Liver (tissue), 9 donors: ENCODE data around the gene CNPY4. TPM values are rescaled to one million over a fixed set of nuclear protein-coding genes. Genes with fewer than 3 reads are reported as not detected.

Experiments
- DNase-seq: peaks from one replicate; pipeline ENCODE4 v3.0.0-alpha.2; 2017; ENCODE audit warnings: low spot score
- H3K27ac ChIP-seq, 2 donors: one replicate each; pipeline ENCODE4 v1.7.0; 2013; ENCODE audit warnings: inconsistent platforms in 2 of 2, low read length in 2 of 2, control low read depth in 1 of 2, low read depth in 1 of 2, mild to moderate bottlenecking in 1 of 2
- H3K27me3 ChIP-seq, 4 donors: one replicate each; pipeline versions ENCODE4 v1.6.1 to v1.7.0; 2013; ENCODE audit warnings: low read length in 3 of 4, inconsistent platforms in 1 of 4, mild to moderate bottlenecking in 1 of 4, moderate library complexity in 1 of 4; ENCODE audit not compliant: control insufficient read depth in 4 of 4, insufficient read depth in 4 of 4
- H3K36me3 ChIP-seq, 4 donors: one replicate each; pipeline versions ENCODE4 v1.6.1 to v1.7.0; 2013; ENCODE audit warnings: low read length in 3 of 4, mild to moderate bottlenecking in 3 of 4, low read depth in 1 of 4, moderate library complexity in 1 of 4; ENCODE audit not compliant: control insufficient read depth in 4 of 4, insufficient read depth in 3 of 4
- H3K4me1 ChIP-seq, 4 donors: one replicate each; pipeline versions ENCODE4 v1.6.1 to v1.7.0; 2013; ENCODE audit warnings: low read length in 3 of 4, mild to moderate bottlenecking in 3 of 4, moderate library complexity in 1 of 4; ENCODE audit not compliant: control insufficient read depth in 4 of 4, insufficient read depth in 4 of 4
- H3K4me3 ChIP-seq, 3 donors: one replicate each; pipeline versions ENCODE4 v1.6.1 to v1.7.0; 2013; ENCODE audit warnings: low read length in 3 of 3, control low read depth in 1 of 3, low read depth in 1 of 3, mild to moderate bottlenecking in 1 of 3
- H3K9ac ChIP-seq, 2 donors: one replicate each; pipeline ENCODE4 v1.7.0; 2013; ENCODE audit warnings: low read length in 2 of 2, mild to moderate bottlenecking in 2 of 2, moderate library complexity in 2 of 2, control low read depth in 1 of 2, low read depth in 1 of 2
- H3K9me3 ChIP-seq, 4 donors: one replicate each; pipeline versions ENCODE4 v1.6.1 to v1.7.0; 2013; ENCODE audit warnings: low read length in 3 of 4; ENCODE audit not compliant: control insufficient read depth in 4 of 4
- CTCF ChIP-seq: fragments of 150-350 bp; IDR thresholded peaks from 2 replicates; pipeline ENCODE4 v1.5.1; 2017; ENCODE audit warnings: improper control_type of control experiment, low read depth, low read length; ENCODE audit not compliant: missing input control
- EGR1 ChIP-seq, 2 donors: IDR thresholded peaks; 2 replicates each; pipeline ENCODE4 v1.6.1; 2016 to 2018; ENCODE audit warnings: antibody characterized with exemption in 2 of 2, low read depth in 2 of 2
- FOXA1 ChIP-seq: IDR thresholded peaks from 2 replicates; pipeline ENCODE4 v1.6.1; 2016; ENCODE audit warnings: antibody characterized with exemption
- FOXA2 ChIP-seq: IDR thresholded peaks from 2 replicates; pipeline ENCODE4 v1.6.1; 2016; ENCODE audit warnings: antibody characterized with exemption
- GABPA ChIP-seq, 2 donors: IDR thresholded peaks in 1 of 2; conservative IDR thresholded peaks in 1 of 2; 2 replicates each; pipeline ENCODE4 v1.6.1; 2016; ENCODE audit warnings: antibody characterized with exemption in 2 of 2, mild to moderate bottlenecking in 1 of 2, moderate library complexity in 1 of 2
- HNF4A ChIP-seq, 2 donors: conservative IDR thresholded peaks; 2 replicates each; pipeline ENCODE4 v1.6.1; 2016; ENCODE audit warnings: antibody characterized with exemption in 2 of 2, mild to moderate bottlenecking in 2 of 2
- HNF4G ChIP-seq: IDR thresholded peaks from 2 replicates; pipeline ENCODE4 v1.6.1; 2016; ENCODE audit warnings: antibody characterized with exemption
- JUND ChIP-seq, 2 donors: IDR thresholded peaks; 2 replicates each; pipeline ENCODE4 v1.6.1; 2016; ENCODE audit warnings: antibody characterized with exemption in 2 of 2
- RAD21 ChIP-seq, 2 donors: IDR thresholded peaks; 2 replicates each; pipeline ENCODE4 v1.6.1; 2016; ENCODE audit warnings: antibody characterized with exemption in 2 of 2, mild to moderate bottlenecking in 2 of 2
- RXRA ChIP-seq, 2 donors: IDR thresholded peaks; 2 replicates each; pipeline ENCODE4 v1.6.1; 2017 to 2018; ENCODE audit warnings: antibody characterized with exemption in 2 of 2, mild to moderate bottlenecking in 1 of 2
- SP1 ChIP-seq: IDR thresholded peaks from 2 replicates; pipeline ENCODE4 v1.6.1; 2018; ENCODE audit warnings: antibody characterized with exemption, mild to moderate bottlenecking
- TAF1 ChIP-seq: conservative IDR thresholded peaks from 2 replicates; pipeline ENCODE4 v1.6.1; 2016; ENCODE audit warnings: antibody characterized with exemption, mild to moderate bottlenecking
- YY1 ChIP-seq: IDR thresholded peaks from 2 replicates; pipeline ENCODE4 v1.6.1; 2016; ENCODE audit warnings: antibody characterized with exemption, mild to moderate bottlenecking
- WGBS: extraction: QIAGEN DNeasy Blood & Tissue Kit; methylation state at CpG from one replicate; pipeline ENCODE4 v1.1.7; 2013; 5-methylcytosine and 5-hydroxymethylcytosine counted together
- polyA plus RNA-seq, 2 donors: library from polyadenylated mRNA; stranded (reverse) in 1 of 2; unstranded in 1 of 2; fragments of 200-250 nt in 1 of 2; fragments of >200 nt in 1 of 2; fragmentation: Nextera tagmentation in 1 of 2; extraction: Ambion mirVana in 1 of 2; gene quantifications; one replicate each; pipeline versions ENCODE4 v1.2.1 to v1.2.3, GENCODE V29; 2013 to 2015
- total RNA-seq, 2 donors: library from RNA; depleted of rRNA; stranded (reverse); fragments of >200 nt; gene quantifications; one replicate each; pipeline ENCODE4 v1.2.3, GENCODE V29; 2014
- TF ChIP-seq, protein P1 (sequence below): IDR thresholded peaks from 2 replicates; pipeline ENCODE4 v1.6.1; 2016; ENCODE audit warnings: antibody characterized with exemption
- TF ChIP-seq, protein P2 (sequence below): IDR thresholded peaks from 2 replicates; pipeline ENCODE4 v1.6.1; 2016; ENCODE audit warnings: antibody characterized with exemption, mild to moderate bottlenecking
- donor health status: healthy.
- donor health status: healthy.
- donor health status: healthy.
- donor health status: healthy.
- donor health status: healthy.

CNPY4 gene
- total and polyA plus RNA-seq, 4 donors: 1.9 to 11.9 (median 3.8) TPM

DNA sequence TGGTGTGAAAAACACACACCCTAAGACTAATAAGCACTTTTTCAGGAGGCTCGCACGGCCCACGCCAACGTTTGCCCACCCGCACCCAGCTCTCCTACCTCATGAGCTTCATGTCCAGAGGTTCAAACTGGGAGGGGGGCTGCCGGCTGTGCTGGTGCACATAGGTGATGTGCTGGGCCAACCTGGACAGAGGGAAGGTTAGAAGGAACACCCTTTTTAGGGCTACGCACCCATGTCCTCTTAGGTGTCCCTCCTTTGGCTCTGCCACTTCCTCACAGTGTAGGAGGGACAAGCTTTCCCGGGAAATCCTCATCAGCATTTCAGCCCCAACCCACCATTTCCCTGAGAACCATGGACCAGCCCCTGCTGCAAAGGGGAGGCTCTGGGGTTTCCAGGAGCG is 24.1 kb upstream of the CNPY4 start:
- Histone ChIP-seq H3K9me3 (no peaks in the 10 kb centered on the region), H3K9ac (no peak overlapping the region), H3K27me3 (no peaks in the 10 kb centered on the region), H3K4me1 (peaks cover 0 to 17% (median 12%) of the 10 kb centered on the region in 4 donors), H3K36me3 (peaks cover 34 to 89% (median 63%) of the 10 kb centered on the region in 4 donors), H3K27ac (no peak overlapping the region), H3K4me3 (no peak overlapping the region)
- 85% methylated on average over 9 of the region's 9 CpGs for WGBS
- no peak for DNase-seq
- TF ChIP-seq HNF4G (no peak), TAF1 (no peak), JUND (IDR thresholded peaks at IDR 0.05) (no peak), YY1 (no peak)
- TF ChIP-seq, protein P1, sequence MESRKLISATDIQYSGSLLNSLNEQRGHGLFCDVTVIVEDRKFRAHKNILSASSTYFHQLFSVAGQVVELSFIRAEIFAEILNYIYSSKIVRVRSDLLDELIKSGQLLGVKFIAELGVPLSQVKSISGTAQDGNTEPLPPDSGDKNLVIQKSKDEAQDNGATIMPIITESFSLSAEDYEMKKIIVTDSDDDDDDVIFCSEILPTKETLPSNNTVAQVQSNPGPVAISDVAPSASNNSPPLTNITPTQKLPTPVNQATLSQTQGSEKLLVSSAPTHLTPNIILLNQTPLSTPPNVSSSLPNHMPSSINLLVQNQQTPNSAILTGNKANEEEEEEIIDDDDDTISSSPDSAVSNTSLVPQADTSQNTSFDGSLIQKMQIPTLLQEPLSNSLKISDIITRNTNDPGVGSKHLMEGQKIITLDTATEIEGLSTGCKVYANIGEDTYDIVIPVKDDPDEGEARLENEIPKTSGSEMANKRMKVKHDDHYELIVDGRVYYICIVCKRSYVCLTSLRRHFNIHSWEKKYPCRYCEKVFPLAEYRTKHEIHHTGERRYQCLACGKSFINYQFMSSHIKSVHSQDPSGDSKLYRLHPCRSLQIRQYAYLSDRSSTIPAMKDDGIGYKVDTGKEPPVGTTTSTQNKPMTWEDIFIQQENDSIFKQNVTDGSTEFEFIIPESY: no peak

DNA sequence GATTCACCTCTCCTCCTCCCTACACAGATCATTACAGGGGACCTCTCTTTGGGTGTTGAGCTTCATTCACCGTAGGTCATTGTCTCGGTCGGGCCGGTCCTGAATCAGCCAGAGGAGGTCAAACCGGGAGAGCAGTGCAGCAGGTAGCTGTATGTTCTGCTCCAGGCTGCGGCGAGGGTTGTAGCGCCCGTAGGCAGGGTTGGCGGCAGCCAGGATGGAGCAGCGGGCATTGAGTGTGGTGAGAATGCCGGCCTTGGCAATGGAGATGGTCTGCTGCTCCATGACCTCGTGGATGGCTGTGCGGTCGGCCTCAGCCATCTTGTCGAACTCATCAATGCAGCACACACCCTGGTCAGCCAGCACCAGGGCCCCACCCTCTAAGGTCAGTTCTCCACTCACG is 23.7 kb upstream of the CNPY4 start:
- no peak for DNase-seq
- 94% methylated on average over 17 of the region's 17 CpGs for WGBS
- H3K4me1 ChIP-seq: peaks cover 0 to 17% (median 12%) of the 10 kb centered on the region in 4 donors

GRCh38 chr7:100098913-100099312 is 20.5 kb upstream of the CNPY4 start:
- Histone ChIP-seq H3K4me3 (no peak overlapping the region), H3K9me3 (no peaks in the 10 kb centered on the region), H3K4me1 (peaks cover 0 to 21% (median 14%) of the 10 kb centered on the region in 4 donors), H3K36me3 (peaks cover 20 to 53% (median 41%) of the 10 kb centered on the region in 4 donors), H3K27me3 (no peaks in the 10 kb centered on the region), H3K9ac (no peak overlapping the region), H3K27ac (no peak overlapping the region)
- 87% methylated on average over 10 of the region's 10 CpGs for WGBS
- DNase-seq: no peak
- no peak for TF ChIP-seq SP1
- no peak for TF ChIP-seq RAD21 (IDR thresholded peaks at IDR 0.05)
- no peak for TF ChIP-seq FOXA2
- no peak for TF ChIP-seq GABPA (IDR thresholded peaks at IDR 0.05 in 1 of 2, conservative IDR thresholded peaks at IDR 0.05 in 1 of 2)
- no peak for TF ChIP-seq HNF4A (conservative IDR thresholded peaks at IDR 0.05)
- no peak for TF ChIP-seq RXRA (IDR thresholded peaks at IDR 0.05)
- no peak for TF ChIP-seq FOXA1
- TF ChIP-seq JUND (IDR thresholded peaks at IDR 0.05): no peak
- TF ChIP-seq, protein P2, sequence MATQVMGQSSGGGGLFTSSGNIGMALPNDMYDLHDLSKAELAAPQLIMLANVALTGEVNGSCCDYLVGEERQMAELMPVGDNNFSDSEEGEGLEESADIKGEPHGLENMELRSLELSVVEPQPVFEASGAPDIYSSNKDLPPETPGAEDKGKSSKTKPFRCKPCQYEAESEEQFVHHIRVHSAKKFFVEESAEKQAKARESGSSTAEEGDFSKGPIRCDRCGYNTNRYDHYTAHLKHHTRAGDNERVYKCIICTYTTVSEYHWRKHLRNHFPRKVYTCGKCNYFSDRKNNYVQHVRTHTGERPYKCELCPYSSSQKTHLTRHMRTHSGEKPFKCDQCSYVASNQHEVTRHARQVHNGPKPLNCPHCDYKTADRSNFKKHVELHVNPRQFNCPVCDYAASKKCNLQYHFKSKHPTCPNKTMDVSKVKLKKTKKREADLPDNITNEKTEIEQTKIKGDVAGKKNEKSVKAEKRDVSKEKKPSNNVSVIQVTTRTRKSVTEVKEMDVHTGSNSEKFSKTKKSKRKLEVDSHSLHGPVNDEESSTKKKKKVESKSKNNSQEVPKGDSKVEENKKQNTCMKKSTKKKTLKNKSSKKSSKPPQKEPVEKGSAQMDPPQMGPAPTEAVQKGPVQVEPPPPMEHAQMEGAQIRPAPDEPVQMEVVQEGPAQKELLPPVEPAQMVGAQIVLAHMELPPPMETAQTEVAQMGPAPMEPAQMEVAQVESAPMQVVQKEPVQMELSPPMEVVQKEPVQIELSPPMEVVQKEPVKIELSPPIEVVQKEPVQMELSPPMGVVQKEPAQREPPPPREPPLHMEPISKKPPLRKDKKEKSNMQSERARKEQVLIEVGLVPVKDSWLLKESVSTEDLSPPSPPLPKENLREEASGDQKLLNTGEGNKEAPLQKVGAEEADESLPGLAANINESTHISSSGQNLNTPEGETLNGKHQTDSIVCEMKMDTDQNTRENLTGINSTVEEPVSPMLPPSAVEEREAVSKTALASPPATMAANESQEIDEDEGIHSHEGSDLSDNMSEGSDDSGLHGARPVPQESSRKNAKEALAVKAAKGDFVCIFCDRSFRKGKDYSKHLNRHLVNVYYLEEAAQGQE: no peak
- TF ChIP-seq CTCF: no peak

More for the DNA sequence above, 23.7 kb upstream of the CNPY4 start:
- H3K27ac ChIP-seq: no peak overlapping the region
- H3K36me3 ChIP-seq: peaks cover 33 to 85% (median 61%) of the 10 kb centered on the region in 4 donors
- no peaks in the 10 kb centered on the region for H3K27me3 ChIP-seq
- no peaks in the 10 kb centered on the region for H3K9me3 ChIP-seq
- H3K4me3 ChIP-seq: no peak overlapping the region
- TF ChIP-seq HNF4A (conservative IDR thresholded peaks at IDR 0.05) (no peak), RAD21 (IDR thresholded peaks at IDR 0.05) (no peak), CTCF (no peak), JUND (IDR thresholded peaks at IDR 0.05) (no peak), SP1 (no peak), EGR1 (IDR thresholded peaks at IDR 0.05; ENCODE audit: low read depth in 2 of 2) (no peak)
- H3K9ac ChIP-seq: no peak overlapping the region
